Mesothelial cell of epicardium (in vitro differentiated cells): ENCODE data around the gene C1QTNF1. TPM values are rescaled to one million over a fixed set of nuclear protein-coding genes. Genes with fewer than 3 reads are reported as not detected.
A peak's percentile ranks its signal among the peaks of the same experiment; 100 is the strongest.

Experiments used
- DNase-seq, 2 experiments: peaks; one replicate each; pipeline ENCODE4 v3.0.0; 2021; ENCODE audit warnings: low spot score in 2 of 2; ENCODE audit not compliant: unreplicated experiment in 2 of 2
- H3K27ac Mint-ChIP-seq: 2 replicates; pipeline ENCODE4 v1.8.0; 2021; ENCODE audit warnings: mixed read lengths
- H3K27me3 Mint-ChIP-seq: 2 replicates; pipeline ENCODE4 v1.8.0; 2021; ENCODE audit warnings: low read depth, mixed read lengths
- H3K36me3 Mint-ChIP-seq: 2 replicates; pipeline ENCODE4 v1.8.0; 2021; ENCODE audit warnings: mixed read lengths
- H3K4me1 Mint-ChIP-seq: 2 replicates; pipeline ENCODE4 v1.8.0; 2021; ENCODE audit warnings: mixed read lengths
- H3K4me3 Mint-ChIP-seq: 2 replicates; pipeline ENCODE4 v1.8.0; 2021; ENCODE audit warnings: mild to moderate bottlenecking, moderate library complexity, mixed read lengths
- H3K9me3 Mint-ChIP-seq: 2 replicates; pipeline ENCODE4 v1.8.0; 2021; ENCODE audit warnings: mixed read lengths
- CTCF ChIP-seq: fragments of 200-600 bp; sonication (generic); IDR thresholded peaks from one replicate; pipeline ENCODE4 v1.5.0; 2021; ENCODE audit warnings: antibody characterized with exemption; ENCODE audit not compliant: unreplicated experiment
- total RNA-seq: library from RNA; stranded (reverse); gene quantifications from 3 replicates; pipeline ENCODE4 v1.2.1, GENCODE V29; 2021

The C1QTNF1 gene
- total RNA-seq, 1 donor from 2014 or later, result 22.1 TPM

- Mint-ChIP-seq H3K36me3 (peaks cover 2% of the 10 kb centered on the region), H3K27ac (peak overlapping the region; percentile 78), H3K4me3 (peak overlapping the region; percentile 89), H3K4me1 (peaks cover 35% of the 10 kb centered on the region), H3K27me3 (no peaks in the 10 kb centered on the region), H3K9me3 (peaks cover 3% of the 10 kb centered on the region)
- no peak for TF ChIP-seq CTCF
- DNase-seq, result no peak
Measured at GRCh38 chr17:79007504-79008381, 16.2 kb upstream of the C1QTNF1 start.

DNA sequence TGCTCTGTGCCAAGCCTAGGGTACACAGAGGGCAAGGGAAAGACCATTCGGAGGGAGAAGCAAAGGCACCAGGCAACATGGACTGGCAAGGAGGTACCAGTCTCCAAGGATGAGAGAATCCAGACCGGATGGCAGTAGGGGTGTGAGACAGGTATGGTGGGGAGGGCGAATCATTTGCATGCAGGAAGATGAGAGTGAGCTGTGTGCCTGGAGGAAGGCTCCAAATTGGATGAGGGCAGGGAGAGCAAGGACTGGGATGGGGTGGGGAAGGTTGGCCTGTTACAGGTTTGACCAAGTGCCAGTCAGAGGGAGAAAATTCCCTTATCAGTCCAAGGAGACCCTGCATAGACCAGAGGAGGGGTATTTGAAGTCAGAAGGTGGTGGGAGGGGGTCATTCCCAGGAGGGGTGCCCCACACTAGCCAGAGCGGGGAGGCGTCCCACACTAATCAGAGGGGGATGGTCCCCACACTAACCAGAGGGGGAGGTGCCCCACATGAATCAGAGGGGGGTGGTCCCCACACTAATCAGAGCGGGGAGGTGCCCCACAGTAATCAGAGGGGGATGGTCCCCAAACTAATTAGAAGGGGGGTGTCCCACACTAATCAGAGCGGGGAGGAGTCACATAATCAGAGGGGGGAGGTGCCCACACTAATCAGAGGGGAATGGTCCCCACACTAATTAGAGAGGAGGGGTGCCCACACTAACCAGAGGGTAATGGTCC lies 15.1 kb upstream of the C1QTNF1 start:
- H3K4me3 Mint-ChIP-seq, result peak overlapping the region; percentile 89
- peak overlapping the region; percentile 78 for H3K27ac Mint-ChIP-seq
- no peak for TF ChIP-seq CTCF
- no peak for DNase-seq
- H3K9me3 Mint-ChIP-seq, result peaks cover 10% of the 10 kb centered on the region
- peaks cover 2% of the 10 kb centered on the region for H3K36me3 Mint-ChIP-seq
- H3K4me1 Mint-ChIP-seq, result peaks cover 35% of the 10 kb centered on the region
- no peaks in the 10 kb centered on the region for H3K27me3 Mint-ChIP-seq

- TF ChIP-seq CTCF, result no peak
- H3K9me3 Mint-ChIP-seq, result peaks cover 14% of the 10 kb centered on the region
- peak within 1 kb of the TSS; percentile 78 for H3K27ac Mint-ChIP-seq
- DNase-seq, result peak; percentile 80 to 92
- H3K4me1 Mint-ChIP-seq, result peaks cover 35% of the 10 kb centered on the region
- H3K4me3 Mint-ChIP-seq, result peak within 1 kb of the TSS; percentile 89
- H3K27me3 Mint-ChIP-seq, result no peaks in the 10 kb centered on the region
- peaks cover 3% of the 10 kb centered on the region for H3K36me3 Mint-ChIP-seq
Measured at GRCh38 chr17:79009397-79010303, 14.3 kb upstream of the C1QTNF1 start, which contains the start of gene CANT1. CANT1 (minus strand) TSS chr17:79009764; CDS start chr17:78997622, 12,142 bp downstream.

DNA sequence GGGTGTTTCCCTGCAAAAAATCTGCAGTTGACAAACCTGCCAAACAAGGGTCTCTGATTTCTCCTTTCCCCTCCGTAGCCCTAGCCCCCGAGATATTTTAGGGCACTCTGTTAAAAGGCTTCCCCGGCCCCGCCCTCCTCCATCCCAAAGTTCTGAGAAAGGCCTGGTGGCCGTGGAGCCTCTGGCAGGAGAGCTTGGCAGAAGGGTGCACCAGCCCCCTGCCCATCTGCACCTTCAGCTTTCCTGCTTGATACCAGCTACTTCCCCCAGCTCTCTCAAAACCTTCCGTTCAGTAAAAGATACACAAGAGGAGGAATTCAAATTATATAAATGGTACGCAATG lies 13.7 kb upstream of the C1QTNF1 start:
- Mint-ChIP-seq H3K27me3 (no peaks in the 10 kb centered on the region), H3K4me3 (peak overlapping the region; percentile 81), H3K27ac (peak overlapping the region; percentile 72), H3K9me3 (peaks cover 14% of the 10 kb centered on the region), H3K4me1 (peaks cover 35% of the 10 kb centered on the region), H3K36me3 (peaks cover 3% of the 10 kb centered on the region)
- no peak for DNase-seq
- TF ChIP-seq CTCF, result no peak

DNA sequence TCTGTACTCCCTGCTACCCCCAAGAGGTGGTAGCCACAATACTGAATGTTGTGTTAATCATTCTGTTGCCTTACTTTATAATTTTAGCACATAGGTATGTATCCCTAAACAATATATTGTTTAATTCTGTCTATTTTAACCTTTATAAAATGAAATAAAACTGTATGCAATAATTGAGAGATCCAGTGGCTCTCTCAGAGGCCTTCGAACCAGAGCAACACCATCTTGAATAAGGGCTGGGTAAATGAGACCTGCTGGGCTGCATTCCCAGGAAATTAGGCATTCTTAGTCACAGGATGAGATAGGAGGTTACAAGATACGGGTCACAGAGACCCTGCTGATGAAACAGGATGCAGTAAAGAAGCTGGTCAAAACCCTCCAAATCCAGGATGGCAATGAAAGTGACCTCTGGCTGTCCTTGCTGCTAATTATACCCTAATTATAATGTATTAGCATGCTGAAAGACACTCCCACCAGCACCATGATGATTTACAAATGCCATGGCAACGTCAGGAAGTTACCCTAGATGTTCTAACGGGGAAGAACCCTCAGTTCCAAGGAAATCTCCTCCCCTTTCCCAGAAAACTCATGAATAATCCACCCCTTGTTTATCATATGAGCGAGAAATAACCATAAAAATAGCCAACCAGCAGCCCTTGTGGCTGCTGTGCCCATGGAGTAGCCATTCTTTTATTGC lies 12.4 kb upstream of the C1QTNF1 start:
- no peak overlapping the region for H3K27ac Mint-ChIP-seq
- H3K27me3 Mint-ChIP-seq, result no peaks in the 10 kb centered on the region
- peaks cover 14% of the 10 kb centered on the region for H3K9me3 Mint-ChIP-seq

More for the DNA sequence above, 12.4 kb upstream of the C1QTNF1 start:
- no peak for DNase-seq
- Mint-ChIP-seq H3K4me1 (peaks cover 34% of the 10 kb centered on the region), H3K4me3 (peak overlapping the region; percentile 81), H3K36me3 (peaks cover 3% of the 10 kb centered on the region)
- TF ChIP-seq CTCF, result no peak
